Activated T-cell treated with anti-CD3 and anti-CD28 coated beads, Interleukin-2, amount 50 U/mL, for 24 hours (primary cell): ENCODE data around the gene NTRK3.

Source experiments
- DNase-seq: peaks from one replicate; pipeline ENCODE4 v3.0.0-alpha.2; 2020
- H3K27ac Mint-ChIP-seq: 2 replicates; pipeline ENCODE4 v1.8.0; 2020; ENCODE audit warnings: mild to moderate bottlenecking, mixed read lengths
- H3K27me3 Mint-ChIP-seq: 2 replicates; pipeline ENCODE4 v1.8.0; 2020; ENCODE audit warnings: mixed read lengths
- H3K36me3 Mint-ChIP-seq: 2 replicates; pipeline ENCODE4 v1.8.0; 2020; ENCODE audit warnings: low read depth, mixed read lengths
- H3K4me1 Mint-ChIP-seq: 2 replicates; pipeline ENCODE4 v1.8.0; 2020; ENCODE audit warnings: low read depth, mixed read lengths
- H3K4me3 Mint-ChIP-seq: 2 replicates; pipeline ENCODE4 v1.8.0; 2020; ENCODE audit warnings: mild to moderate bottlenecking, moderate library complexity, mixed read lengths
- H3K9me3 Mint-ChIP-seq: 2 replicates; pipeline ENCODE4 v1.8.0; 2020; ENCODE audit warnings: mixed read lengths

NTRK3 gene

DNA sequence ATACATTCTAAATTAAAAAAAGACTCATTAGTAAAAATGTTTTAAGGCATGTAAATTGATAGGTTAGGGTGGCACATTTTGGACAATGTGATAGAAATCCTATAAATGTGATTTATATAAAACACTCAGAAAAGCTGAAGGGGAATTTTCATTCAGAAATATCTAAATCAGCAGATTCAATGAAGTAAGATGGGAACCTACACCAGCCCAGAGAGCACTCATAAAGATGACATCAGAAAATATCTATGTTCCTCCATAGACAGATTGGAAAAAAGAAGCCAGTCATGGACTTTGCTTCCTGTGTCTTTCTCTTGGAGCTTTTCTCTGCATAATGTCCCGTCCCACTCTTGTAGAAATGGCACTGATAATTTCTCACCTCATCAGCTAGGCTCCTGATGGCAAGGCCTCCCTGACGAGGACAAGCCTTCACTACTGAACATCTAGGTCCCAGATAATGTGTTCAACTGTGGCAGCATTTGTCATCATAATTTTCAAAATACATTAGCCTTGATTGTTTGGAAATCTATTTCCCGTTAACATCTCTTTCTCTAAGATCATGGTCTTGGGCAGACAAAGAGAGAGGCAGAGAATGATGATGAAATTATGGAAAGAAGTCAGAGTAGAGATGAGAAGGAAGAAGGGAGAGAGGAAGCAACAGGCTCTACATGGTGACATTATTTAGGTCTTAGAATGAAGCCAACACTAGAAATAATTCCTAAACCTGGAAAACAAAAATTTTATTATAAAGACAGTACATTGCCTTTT is 354.4 kb downstream of the NTRK3 start:
- no peaks in the 10 kb centered on the region for H3K9me3 Mint-ChIP-seq
- H3K4me3 Mint-ChIP-seq: no peak overlapping the region
- no peak overlapping the region for H3K27ac Mint-ChIP-seq
- H3K36me3 Mint-ChIP-seq: no peaks in the 10 kb centered on the region
- peaks cover 6% of the 10 kb centered on the region for H3K27me3 Mint-ChIP-seq
- no peaks in the 10 kb centered on the region for H3K4me1 Mint-ChIP-seq
- no peak for DNase-seq

DNA sequence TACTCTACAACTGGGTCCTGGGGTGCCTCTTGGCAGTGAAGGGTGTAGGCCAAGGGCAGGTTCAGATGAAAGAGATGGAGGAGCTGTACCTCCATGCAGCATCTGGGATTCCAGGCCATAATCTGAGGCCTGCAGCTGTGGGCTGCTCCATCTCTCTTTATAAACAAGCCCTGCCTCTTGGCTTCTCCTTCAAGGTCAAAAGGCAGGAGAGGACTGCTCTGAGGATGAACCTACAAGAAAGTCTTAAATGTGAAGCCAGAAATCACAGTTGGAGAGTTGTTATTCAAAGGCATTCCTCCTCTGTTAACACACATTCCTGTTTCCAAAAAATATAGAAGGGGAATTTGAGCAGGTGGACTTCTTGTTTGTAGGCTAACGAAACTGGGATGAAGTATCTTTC is 355.5 kb downstream of the NTRK3 start:
- Mint-ChIP-seq H3K27ac (no peak overlapping the region), H3K27me3 (peaks cover 6% of the 10 kb centered on the region), H3K36me3 (no peaks in the 10 kb centered on the region), H3K4me1 (no peaks in the 10 kb centered on the region), H3K9me3 (no peaks in the 10 kb centered on the region), H3K4me3 (no peak overlapping the region)
- no peak for DNase-seq

DNA sequence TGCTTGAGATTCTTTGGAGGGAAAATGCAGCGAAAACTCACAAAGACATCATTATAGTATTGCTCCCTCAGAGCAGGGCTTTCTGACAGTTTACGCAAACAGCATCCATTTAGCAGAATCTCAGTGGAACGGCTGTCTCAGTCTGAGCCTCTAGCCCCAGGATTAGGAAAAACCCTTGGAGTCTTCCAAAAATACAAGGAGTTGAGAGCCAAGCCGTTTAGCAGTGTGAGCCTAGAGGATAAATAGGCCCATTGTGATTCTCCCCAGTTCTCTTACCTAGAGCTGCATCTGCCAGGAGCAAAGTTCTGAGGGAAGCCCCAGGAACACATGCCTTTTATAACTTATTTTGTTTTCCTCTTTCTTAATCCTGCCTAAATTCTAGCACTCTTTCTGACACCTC is 359.6 kb downstream of the NTRK3 start:
- no peak for DNase-seq
- no peaks in the 10 kb centered on the region for H3K4me1 Mint-ChIP-seq
- no peaks in the 10 kb centered on the region for H3K9me3 Mint-ChIP-seq
- no peaks in the 10 kb centered on the region for H3K36me3 Mint-ChIP-seq
- H3K27me3 Mint-ChIP-seq: peaks cover 2% of the 10 kb centered on the region
- H3K4me3 Mint-ChIP-seq: no peak overlapping the region
- H3K27ac Mint-ChIP-seq: no peak overlapping the region

DNA sequence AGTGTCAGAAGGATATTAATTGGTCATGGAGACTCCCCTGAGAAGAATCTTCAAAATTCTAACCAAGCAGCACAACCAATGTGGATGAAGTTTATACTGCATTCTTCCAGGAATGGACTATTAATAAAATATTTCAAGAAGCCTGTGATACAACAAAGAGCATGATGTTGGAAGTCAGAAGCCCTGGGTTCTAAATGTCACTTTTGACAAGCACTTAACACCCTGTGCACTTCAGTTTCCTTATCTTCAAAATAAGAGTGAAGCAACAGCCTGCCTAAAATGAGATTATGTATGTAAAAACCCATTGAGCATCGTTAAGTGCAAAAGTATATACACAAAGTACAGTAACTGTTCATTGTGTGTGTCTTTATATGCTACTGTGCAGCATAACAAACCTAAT is 369.4 kb downstream of the NTRK3 start:
- Mint-ChIP-seq H3K27me3 (no peaks in the 10 kb centered on the region), H3K9me3 (no peaks in the 10 kb centered on the region), H3K4me3 (no peak overlapping the region), H3K4me1 (no peaks in the 10 kb centered on the region), H3K27ac (no peak overlapping the region), H3K36me3 (no peaks in the 10 kb centered on the region)
- DNase-seq: no peak

DNA sequence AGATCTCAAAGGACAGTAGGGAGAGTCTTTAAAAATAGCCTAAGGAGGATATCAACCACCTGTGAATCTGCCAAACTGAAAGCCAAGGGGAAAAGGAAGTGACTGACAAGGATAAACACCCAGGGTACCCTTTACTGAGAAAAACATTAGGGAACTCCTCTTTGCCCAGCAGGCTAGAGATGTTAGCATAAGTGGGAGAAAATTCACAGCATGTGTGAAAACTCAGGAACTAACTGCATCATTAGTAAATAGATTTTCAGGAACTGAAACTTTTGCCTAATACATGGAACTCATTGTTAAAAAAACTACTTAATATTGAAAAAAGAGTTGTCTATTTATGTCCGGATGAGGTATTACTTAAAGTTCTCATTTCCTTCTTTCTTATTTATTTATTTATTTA is 375.5 kb downstream of the NTRK3 start:
- H3K27ac Mint-ChIP-seq: no peak overlapping the region
- no peaks in the 10 kb centered on the region for H3K36me3 Mint-ChIP-seq
- no peaks in the 10 kb centered on the region for H3K4me1 Mint-ChIP-seq
- H3K27me3 Mint-ChIP-seq: peaks cover 20% of the 10 kb centered on the region
- no peaks in the 10 kb centered on the region for H3K9me3 Mint-ChIP-seq
- H3K4me3 Mint-ChIP-seq: no peak overlapping the region
- DNase-seq: no peak

DNA sequence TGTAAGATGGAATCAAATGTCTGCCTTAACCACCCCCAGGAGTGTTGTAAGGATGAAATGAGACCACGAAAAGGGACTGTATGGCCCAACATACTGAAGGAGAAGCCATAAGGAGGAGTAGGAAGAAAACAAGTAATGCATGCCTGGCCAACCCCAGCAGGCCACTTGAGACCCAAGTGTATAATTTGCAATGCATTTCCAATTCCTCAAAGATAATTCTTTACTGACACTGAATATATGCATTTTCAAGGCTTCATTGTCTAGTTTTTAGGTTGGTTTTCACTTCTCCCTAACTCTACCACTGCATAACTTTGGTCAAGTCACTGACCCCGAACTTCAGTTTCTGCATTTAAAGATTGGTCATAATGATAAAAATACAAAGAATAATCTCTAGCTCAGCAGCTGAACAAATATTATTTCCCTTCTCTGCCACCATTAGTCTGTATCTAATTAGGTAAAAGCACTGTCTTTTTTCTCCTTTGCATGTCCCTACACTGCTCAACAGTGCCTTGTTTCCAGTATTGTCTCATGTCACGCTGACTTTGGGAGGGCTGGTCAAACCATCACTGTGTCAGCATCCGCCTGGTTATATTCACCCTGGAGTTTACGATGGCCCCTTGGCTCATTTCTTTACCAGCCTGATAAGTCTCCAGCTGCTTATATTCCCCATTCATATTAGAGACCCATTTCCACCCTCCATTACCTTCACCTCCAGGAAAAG is 378.6 kb downstream of the NTRK3 start:
- no peak overlapping the region for H3K4me3 Mint-ChIP-seq
- no peaks in the 10 kb centered on the region for H3K4me1 Mint-ChIP-seq
- peaks cover 20% of the 10 kb centered on the region for H3K27me3 Mint-ChIP-seq

DNA sequence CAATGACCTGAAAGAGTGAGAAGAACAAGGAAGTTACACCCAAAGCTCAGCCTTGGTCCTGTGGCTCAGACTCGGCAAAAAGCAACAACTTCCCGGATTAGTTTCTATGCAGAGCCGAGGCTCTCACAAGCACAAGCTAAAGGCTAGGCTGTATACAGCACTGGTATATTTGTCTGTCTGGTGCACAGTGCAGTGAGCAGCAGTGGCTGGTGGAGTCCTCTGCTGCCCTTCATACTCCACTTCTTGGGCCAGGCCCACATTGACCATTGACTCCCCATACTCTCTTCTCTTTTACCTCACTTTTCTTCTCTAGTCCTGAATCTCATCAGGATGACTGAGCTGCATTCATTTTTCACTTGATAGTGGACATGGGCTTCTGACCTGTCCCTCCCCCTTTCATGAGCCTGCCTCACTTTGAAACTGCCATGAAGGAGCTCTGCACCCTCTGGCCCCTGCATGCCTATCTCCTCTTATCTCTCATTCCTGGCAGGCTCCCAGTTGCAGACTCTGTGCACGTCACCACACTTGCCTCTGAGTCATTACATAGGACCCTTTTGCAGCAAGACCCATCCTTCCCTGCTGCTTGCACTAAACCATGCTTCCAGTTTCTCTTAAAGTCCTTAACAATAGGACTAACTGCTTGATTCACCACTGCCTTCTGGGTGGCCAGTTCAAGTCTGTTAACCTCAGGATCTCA is 379.3 kb downstream of the NTRK3 start:
- H3K4me1 Mint-ChIP-seq: no peaks in the 10 kb centered on the region
- no peak overlapping the region for H3K27ac Mint-ChIP-seq
- no peak for DNase-seq
- H3K36me3 Mint-ChIP-seq: no peaks in the 10 kb centered on the region
- no peaks in the 10 kb centered on the region for H3K9me3 Mint-ChIP-seq
- peaks cover 20% of the 10 kb centered on the region for H3K27me3 Mint-ChIP-seq
- no peak overlapping the region for H3K4me3 Mint-ChIP-seq

More for the DNA sequence above, 378.6 kb downstream of the NTRK3 start:
- Mint-ChIP-seq H3K36me3 (no peaks in the 10 kb centered on the region), H3K9me3 (no peaks in the 10 kb centered on the region), H3K27ac (no peak overlapping the region)
- DNase-seq: no peak

DNA sequence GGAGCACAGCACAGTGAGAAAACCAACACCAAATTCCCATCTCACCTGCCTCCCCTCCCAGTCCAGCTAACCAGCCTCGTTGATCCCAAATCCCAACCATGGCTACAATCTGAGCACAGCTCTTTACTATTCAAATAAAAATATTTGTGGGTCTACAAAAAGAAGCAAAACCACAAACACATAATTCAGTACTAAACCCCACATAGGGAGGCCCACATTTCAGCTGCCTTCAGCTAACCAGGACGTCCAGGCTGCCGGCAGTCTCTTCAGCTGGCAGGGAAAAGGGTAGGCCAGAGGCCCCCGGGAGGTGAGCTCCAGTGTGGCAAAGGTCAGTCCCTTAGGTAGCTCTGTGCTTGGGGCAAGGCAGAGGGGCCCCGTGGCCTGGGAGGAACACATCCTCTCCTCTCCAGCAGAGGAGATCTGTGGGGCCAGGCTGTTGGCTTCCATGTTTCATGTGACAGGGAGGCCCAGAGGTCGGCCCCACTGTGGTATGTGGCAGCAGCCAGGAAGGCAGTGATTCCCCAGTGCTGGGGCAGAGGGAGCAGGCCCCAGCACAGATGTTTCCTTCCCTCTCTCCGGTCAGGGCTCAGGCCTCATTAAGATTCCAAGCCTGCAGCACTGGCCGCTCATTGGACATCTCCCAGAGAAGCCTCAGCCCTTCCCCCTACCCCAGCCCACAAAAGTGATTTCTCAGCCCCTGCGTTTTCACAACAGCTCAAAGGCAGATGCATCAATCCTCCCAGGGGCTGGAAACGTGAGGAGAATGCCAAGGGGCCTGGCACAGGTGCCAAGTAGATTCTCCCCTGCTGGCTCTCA is 381.4 kb downstream of the NTRK3 start:
- no peaks in the 10 kb centered on the region for H3K4me1 Mint-ChIP-seq

DNA sequence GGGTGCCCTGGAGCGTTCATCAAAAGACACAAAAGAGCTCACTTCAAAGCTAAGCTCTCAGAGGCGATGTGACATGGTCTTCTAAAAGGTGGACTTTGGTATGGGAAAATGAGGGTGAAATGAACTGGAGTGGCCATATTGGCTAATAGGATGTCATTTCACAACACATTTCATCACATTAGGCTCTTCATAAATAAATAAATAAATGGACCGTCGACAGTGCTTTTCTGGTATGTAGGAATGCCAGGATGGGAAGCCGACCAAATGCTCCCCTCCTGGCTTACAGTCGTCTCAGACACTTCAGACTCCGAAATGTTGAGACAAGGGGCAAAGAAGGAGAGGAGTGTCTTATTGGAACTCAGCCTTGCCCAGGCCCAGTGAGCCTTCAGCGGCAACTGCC is 383.0 kb downstream of the NTRK3 start:
- Mint-ChIP-seq H3K4me3 (no peak overlapping the region), H3K27ac (no peak overlapping the region), H3K9me3 (no peaks in the 10 kb centered on the region), H3K4me1 (no peaks in the 10 kb centered on the region), H3K27me3 (peaks cover 11% of the 10 kb centered on the region), H3K36me3 (no peaks in the 10 kb centered on the region)
- no peak for DNase-seq

More for the DNA sequence above, 381.4 kb downstream of the NTRK3 start:
- DNase-seq: no peak
- H3K36me3 Mint-ChIP-seq: no peaks in the 10 kb centered on the region
- H3K4me3 Mint-ChIP-seq: no peak overlapping the region
- H3K27me3 Mint-ChIP-seq: peaks cover 13% of the 10 kb centered on the region
- H3K9me3 Mint-ChIP-seq: no peaks in the 10 kb centered on the region
- no peak overlapping the region for H3K27ac Mint-ChIP-seq

DNA sequence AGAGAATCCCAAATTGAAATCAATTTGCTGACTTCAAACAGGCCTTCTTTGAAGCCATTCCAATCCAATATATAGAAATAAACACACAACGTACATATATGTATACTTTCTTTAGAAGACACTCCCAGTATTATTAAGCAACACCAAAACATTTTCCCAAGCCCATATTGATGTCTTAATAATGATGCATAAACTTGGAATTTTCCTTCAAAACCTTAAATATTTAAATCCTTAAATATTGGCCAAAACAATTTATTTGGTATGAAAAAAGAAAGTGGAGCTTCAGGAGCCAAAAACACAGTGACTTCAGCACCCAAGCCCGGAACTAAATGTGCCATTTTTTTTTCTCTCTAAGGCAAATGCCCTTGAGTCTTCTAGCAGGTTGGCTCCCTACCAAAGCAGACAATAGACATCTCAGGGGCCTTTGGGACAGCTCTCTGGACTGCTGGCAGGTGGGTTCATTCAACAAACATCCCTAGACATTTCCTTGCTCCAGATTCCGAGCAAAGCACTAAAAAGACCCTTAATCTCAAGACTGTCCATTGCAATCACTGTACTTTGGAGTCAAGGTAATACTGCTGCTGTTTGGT is 384.7 kb downstream of the NTRK3 start:
- no peak for DNase-seq
- Mint-ChIP-seq H3K36me3 (no peaks in the 10 kb centered on the region), H3K27ac (no peak overlapping the region), H3K27me3 (no peaks in the 10 kb centered on the region), H3K4me3 (no peak overlapping the region), H3K9me3 (no peaks in the 10 kb centered on the region), H3K4me1 (no peaks in the 10 kb centered on the region)

DNA sequence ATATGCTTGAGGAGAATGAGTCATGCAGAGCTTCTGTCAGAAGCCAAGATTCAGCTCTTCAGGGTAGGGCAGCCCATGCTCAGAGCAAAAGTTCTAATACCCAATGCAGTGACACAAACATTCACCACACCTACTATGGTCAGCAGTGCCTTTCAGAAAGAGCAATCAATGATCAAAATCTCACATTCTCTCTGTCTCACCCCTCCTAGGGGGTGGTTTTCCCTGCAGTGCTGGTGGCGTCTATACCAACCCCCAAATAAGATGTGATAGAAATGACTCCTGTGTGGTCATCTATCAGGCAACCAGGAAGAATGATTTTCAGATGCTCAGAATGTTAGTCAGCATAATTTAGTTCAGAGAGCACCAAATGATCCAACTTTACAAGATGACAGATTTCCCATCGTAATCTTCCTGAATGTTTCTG is 385.3 kb downstream of the NTRK3 start:
- Mint-ChIP-seq H3K36me3 (no peaks in the 10 kb centered on the region), H3K4me1 (no peaks in the 10 kb centered on the region), H3K27me3 (no peaks in the 10 kb centered on the region), H3K27ac (no peak overlapping the region), H3K9me3 (no peaks in the 10 kb centered on the region), H3K4me3 (no peak overlapping the region)
- no peak for DNase-seq

DNA sequence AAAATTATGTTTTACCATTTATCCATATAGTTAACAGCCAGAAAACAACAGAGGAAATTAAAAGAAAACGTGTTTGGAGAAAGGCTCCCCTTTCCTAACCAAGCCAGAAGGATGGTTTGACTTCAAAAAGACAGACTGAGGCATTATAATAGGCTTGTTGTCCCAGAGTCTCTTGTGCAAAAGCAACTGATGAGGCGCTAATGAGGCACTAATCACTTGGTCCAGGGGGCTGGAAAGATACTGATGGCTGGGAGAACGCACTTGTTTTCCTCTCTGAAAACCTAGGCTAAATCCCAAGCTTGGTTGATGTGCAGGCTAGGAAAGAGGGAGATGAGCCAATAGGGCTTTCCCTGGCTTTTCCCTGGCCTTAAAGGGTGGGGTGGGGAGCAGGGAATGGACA is 389.6 kb downstream of the NTRK3 start:
- Mint-ChIP-seq H3K9me3 (no peaks in the 10 kb centered on the region), H3K4me3 (no peak overlapping the region), H3K4me1 (no peaks in the 10 kb centered on the region), H3K36me3 (no peaks in the 10 kb centered on the region), H3K27ac (no peak overlapping the region), H3K27me3 (peaks cover 6% of the 10 kb centered on the region)
- no peak for DNase-seq

DNA sequence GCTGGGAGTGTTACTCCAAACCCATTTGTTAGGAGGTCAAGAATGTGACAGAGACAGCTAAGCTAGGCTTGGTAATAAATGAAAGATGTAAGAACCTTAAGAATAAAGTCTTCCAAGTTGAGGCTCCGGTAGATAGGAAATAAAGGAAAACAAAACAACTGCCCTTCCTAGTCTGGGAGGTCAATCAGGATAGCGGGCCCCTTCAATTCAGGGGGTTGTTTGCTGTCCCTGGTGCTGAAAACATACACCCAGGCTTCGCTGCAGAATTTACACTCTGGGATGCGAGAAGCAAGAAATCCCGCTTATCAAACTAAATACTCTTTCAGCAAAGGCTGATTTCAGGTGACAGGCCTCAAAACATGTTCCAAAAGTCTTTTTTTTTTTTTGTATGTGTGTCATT is 393.4 kb downstream of the NTRK3 start:
- no peak for DNase-seq
- Mint-ChIP-seq H3K36me3 (no peaks in the 10 kb centered on the region), H3K27ac (no peak overlapping the region), H3K4me3 (no peak overlapping the region), H3K9me3 (no peaks in the 10 kb centered on the region), H3K27me3 (peaks cover 6% of the 10 kb centered on the region), H3K4me1 (no peaks in the 10 kb centered on the region)

DNA sequence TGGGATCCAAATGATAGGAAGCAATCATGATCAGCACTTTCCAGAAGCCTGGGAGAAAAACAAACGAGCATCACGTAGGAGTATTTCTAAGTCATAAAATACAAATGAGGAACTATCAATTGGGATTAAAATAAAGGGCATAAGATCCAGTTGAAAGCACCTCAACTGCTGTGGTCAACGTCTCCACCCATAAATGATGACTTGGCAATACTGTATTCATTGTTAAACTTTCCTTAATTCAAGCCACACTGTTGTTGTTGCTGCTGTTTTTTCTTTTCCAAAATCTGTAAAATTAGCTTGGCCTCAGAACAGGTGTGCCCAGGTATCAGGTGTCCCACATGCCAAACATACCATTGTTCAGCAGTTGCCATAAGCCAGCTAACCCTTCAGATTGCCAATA is 395.8 kb downstream of the NTRK3 start:
- Mint-ChIP-seq H3K4me1 (no peaks in the 10 kb centered on the region), H3K4me3 (no peak overlapping the region), H3K27ac (no peak overlapping the region), H3K9me3 (no peaks in the 10 kb centered on the region), H3K27me3 (peaks cover 3% of the 10 kb centered on the region), H3K36me3 (no peaks in the 10 kb centered on the region)
- no peak for DNase-seq
